K562 (cell line): ENCODE results near the gene GALNT18.

Experiments
- CHD4 ChIP-seq: fragments of 200-600 bp; sonication (generic); IDR thresholded peaks from 3 replicates; pipeline ENCODE4 v1.6.1; 2012; ENCODE audit warnings: low read depth, mild to moderate bottlenecking, mixed read lengths, low read length, inconsistent platforms; ENCODE audit not compliant: insufficient read depth, insufficient replicate concordance, poor library complexity, severe bottlenecking
- EP300 ChIP-seq: IDR thresholded peaks from 2 replicates; pipeline ENCODE4 v1.6.1; 2012; ENCODE audit warnings: low read length, improper control_type of control experiment
- FOXA1 ChIP-seq: fragments of 450-650 bp; IDR thresholded peaks from 2 replicates; pipeline ENCODE4 v1.6.1; 2016; ENCODE audit warnings: mild to moderate bottlenecking, borderline replicate concordance
- MYC ChIP-seq, 2 experiments: fragments of 250-450 bp in 1 of 2; sonication (Bioruptor Pico) in 1 of 2; IDR thresholded peaks; 2 replicates each; pipeline versions ENCODE4 v1.5.1 to v1.6.1; 2012 to 2021; ENCODE audit warnings: low read depth in 2 of 2, borderline replicate concordance in 1 of 2, improper control_type of control experiment in 1 of 2, low read length in 1 of 2, mild to moderate bottlenecking in 1 of 2, moderate library complexity in 1 of 2
- NFE2 ChIP-seq: IDR thresholded peaks from 2 replicates; pipeline ENCODE4 v1.6.1; 2014; ENCODE audit warnings: antibody characterized with exemption, low read depth
- PRMT5 ChIP-seq: sonication (generic); formaldehyde crosslinking; IDR thresholded peaks from 2 replicates; pipeline ENCODE4 v1.5.0; 2020; ENCODE audit warnings: missing genetic modification reagents
- ZFP36 ChIP-seq: fragments of 150-350 bp; IDR thresholded peaks from 2 replicates; pipeline ENCODE4 v1.6.1; 2018; ENCODE audit warnings: low read length, low read depth; ENCODE audit not compliant: partially characterized antibody

- TF ChIP-seq CHD4 (no peak), ZFP36 (no peak), PRMT5 (no peak), MYC (IDR thresholded peaks at IDR 0.05; ENCODE audit: low read depth, low read length) (no peak), MYC (CRISPR knock-in tag; IDR thresholded peaks at IDR 0.05; ENCODE audit: borderline replicate concordance, low read depth) (no peak), NFE2 (no peak), EP300 (no peak), FOXA1 (no peak)
These were observed 138.2 kb downstream of the GALNT18 start for GRCh38 chr11:11483627-11484026.
